HG02973 (cell line): ENCODE measurements around the gene MPG.
A peak's percentile ranks its signal among the peaks of the same experiment; 100 is the strongest.

Experiments
- ATAC-seq: cut with Tn5 transposase; IDR thresholded peaks from one replicate; pipeline ENCODE4 v1.9.1; 2021; ENCODE audit warnings: moderate library complexity; ENCODE audit not compliant: unreplicated experiment

The MPG gene

GRCh38 chr16:47234-47633 is 30.8 kb upstream of the MPG start:
- no peak for ATAC-seq

DNA sequence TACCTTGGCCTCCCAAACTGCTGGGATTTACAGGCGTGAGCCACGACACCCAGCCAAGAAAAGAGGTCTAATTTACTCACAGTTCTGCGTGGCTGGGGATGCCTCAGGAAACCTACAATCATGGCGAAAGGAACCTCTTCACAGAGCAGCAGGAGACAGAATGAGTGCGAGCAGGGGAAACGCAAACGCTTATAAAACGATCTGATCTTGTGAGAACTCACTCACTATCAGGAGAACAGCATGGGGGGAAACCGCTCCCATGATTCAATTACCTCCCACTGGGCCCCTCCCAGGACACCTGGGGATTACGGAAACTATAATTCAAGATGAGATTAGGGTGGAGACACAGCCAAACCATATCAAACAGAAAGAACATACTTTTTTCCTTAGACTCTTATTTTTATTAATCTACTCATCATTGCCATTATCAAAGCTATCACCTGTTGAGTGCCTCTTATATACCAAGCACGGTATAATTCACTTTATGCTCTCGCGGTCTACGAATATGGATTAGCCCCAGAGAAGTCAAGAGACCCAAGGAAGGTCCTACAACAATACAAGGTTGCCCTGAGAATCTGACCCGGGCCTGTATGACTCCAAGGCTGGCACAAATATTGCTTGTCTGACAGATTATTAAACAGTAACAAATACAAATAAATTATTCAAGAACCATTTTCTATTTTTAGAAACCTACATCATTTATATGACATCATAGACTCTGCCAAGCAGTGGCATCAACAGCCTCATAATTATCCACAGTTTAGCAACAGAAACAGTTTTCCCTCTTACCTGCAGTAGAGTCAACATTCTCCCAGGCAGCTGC is 27.0 kb upstream of the MPG start:
- ATAC-seq = no peak

GRCh38 chr16:53346-54236 is 24.4 kb upstream of the MPG start, which contains the start of the genes POLR3K and SNRNP25:
POLR3K (minus strand) TSS chr16:53608; CDS start chr16:53586, 22 bp downstream.
SNRNP25 (plus strand) TSS chr16:53828; CDS start chr16:54017, 189 bp downstream.
- ATAC-seq = peak; percentile 87

DNA sequence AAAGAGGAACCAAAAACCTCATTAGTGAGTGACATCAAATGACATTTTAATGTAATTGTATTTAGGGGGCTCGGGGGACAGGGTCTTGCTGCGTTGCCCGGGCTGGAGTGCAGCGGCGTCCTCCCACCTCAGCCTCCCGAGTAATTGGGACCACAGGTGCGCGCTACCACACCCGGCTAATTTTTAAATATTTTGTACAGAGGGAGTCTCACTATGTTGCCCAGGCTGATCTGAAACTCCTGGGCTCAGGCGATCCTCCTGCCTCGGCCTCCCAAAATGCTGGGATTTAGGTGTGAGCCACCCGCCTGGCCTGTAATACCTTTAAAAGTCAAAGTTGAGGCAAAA is 23.8 kb upstream of the MPG start:
- no peak for ATAC-seq

DNA sequence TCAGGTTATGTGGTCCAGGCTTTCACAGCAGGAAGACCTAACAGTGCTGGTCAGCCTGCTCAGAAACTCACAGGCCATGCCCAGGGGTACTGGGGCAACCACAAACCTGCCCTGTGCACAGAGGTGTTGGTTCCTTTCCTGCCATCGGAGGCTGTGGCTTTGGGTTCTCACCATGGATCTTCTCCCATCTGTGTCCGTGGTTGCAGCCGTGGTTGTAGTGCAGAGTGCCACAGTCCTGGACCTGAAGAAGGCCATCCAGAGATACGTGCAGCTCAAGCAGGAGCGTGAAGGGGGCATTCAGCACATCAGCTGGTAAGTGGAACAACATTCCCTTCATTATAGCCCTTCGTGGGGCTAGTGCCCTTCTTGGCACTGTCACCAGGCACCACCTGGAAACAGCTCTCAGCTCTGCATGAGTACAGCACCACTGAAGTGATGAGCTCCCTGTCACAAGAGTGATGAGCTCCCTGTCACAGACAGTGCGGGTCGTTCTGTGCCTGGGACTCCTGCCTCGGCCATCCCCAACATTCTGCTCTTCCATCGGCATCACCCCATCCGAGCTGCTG is 22.4 kb upstream of the MPG start:
- no peak for ATAC-seq

- ATAC-seq = no peak
Observed at GRCh38 chr16:56231-56927, 21.6 kb upstream of the MPG start.

DNA sequence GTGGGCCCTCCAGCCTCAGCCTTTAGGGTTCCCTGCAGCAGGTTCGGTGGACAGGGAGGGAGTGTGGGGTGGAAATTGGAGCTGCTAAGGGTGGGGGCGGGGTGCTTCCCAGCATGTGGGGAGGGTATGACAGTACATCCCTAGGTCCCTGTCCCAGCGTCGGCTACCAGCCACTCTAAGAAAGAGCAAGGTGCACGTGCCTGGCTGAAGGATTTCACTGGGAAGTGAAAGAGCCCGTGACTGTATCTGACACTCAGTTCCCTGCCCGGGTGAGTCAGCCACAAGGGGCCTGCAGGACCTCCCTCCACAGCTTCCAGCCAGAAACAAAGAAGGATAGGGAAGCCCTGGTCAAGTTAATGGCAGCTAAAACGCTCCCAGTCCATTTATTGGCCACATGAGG is 20.3 kb upstream of the MPG start:
- ATAC-seq = no peak

- ATAC-seq = no peak
Observed at GRCh38 chr16:58491-59439, 19.3 kb upstream of the MPG start.

- ATAC-seq = no peak
Observed at GRCh38 chr16:59440-60059, 18.5 kb upstream of the MPG start.

DNA sequence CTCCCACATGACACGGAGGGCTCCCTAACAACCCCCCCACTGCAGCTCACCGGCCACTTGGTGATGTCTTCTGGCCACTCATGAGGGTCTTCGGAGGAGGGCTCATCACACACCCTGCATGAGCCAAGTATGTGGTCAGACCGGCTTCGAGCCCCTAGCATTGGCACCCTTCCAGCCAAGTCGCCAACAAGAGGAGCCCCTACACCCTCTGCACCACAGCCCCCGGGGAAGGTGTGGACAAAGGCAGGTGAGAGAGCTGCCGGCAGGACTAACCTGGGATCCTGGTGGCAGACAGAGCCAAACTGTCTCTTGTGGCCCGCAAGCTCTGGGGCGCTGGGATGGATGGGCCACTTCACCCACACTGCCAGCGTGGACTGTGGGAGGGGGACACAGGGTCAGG is 17.9 kb upstream of the MPG start:
- no peak for ATAC-seq

DNA sequence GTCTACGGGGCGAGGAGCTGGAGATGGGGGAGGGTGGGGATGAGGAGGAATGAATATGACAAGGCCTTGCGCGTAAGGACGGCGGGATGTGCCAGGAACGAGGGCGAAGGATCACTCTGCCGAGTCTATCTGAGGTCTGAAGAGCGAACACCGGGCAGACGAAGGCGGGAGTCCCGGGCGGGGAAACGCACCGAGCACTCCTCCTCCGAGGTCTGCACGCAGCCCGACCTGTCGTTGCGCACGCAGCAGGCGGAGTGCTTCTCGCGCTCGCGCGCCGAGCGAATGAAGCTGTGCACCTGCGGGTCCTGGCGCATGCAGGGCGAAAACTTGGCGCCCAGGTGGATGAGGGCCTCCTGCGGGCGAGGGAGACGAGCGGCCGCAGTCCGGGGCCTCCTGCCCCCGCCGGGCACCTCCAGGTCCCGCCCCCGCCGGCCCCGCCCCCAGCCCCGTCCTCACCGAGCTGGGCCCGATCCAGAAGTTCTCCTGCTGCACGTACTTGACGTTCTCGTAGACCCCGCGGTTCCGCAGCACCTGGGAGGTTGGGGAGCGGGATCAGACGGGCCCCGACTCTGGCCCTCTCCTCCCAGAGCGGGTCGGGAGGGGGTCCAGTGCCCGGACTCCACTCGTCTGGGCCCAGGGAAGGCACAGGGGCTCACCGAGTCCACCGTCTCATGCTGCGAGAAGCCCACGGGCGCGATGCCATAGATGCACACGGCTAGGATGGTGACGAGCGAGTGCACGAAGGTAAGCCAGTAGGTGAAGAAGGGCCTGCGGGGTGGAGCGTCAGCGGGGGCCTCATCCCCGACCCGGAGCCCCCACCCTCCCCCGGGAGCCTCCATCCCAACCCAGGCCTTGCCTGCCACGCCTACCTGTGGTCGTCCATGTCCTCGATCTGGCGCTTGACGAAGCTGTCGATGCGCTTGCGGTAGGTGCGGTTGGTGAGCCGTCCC is 16.8 kb upstream of the MPG start:
- no peak for ATAC-seq

DNA sequence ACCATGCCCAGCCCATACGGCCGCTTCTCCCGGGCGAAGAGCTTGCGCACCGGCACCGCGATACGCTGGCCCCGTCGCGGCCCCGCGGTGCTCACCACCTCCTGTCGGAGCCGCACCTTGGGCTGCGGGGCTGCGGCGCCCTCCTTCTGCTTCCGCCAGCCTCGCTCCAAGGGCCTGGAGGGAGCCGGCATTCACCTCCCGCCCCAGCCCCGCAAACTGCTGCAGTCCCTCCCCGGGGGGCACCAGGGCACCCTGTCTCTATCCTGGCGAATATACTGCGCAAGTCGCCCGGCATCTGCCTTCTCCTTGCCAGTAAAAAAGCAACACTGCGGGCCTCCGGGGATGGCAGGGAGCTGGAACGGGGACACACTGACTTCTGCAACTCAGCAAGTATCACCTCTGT is 16.1 kb upstream of the MPG start:
- no peak for ATAC-seq

DNA sequence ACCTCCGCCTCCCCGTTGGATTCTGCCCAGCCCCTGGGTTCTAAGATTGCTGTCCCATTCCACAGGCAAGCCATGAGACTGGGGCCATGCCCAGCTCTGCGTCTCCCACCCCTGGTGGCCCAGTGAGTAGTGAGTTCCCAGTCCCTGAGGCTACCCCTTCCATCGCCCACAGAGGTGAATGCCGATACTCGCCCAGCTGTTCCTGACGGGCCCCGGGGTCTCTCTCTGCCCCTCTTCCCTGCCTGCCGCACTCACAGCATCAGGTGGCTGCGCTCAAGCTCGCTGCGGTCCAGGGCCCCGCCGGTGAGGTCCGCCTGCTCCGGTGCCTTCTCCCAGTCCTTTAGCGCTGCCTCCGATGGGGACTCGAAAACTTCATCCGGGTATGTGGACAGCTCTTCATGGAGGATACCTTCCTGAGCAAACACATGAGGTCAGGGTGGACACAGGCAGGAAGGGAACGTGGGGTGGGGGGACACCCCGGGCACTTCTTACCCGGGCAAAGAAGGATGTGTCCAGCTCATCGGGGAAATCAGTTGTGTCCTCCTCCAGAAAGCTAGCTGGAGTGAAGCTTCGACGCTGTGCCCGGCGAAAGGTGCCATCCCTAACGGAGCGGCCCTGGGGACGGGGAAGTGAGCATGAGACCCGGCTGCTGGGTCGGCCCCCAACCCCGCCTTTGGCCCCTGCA is 15.6 kb upstream of the MPG start:
- ATAC-seq = no peak

- no peak for ATAC-seq
Observed at GRCh38 chr16:62968-63391, 15.0 kb upstream of the MPG start.

DNA sequence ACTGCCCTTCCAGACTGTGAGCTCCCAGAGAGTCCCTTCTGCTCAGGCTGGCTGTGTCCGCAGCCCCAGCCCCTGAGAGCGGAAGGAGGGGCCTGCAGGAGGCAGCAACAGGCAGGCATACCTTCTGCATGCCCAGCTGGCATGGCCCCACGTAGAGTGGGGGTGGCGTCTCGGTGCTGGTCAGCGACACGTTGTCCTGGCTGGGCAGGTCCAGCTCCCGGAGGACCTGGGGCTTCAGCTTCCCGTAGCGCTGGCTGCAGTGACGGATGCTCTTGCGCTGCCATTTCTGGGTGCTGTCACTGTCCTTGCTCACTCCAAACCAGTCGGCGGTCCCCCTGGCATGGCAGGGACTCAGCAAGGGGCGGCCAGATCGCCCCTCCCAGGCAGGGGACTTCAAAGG is 14.6 kb upstream of the MPG start:
- no peak for ATAC-seq

- ATAC-seq = no peak
Observed at GRCh38 chr16:63998-64913, 13.8 kb upstream of the MPG start.

GRCh38 chr16:64914-65255 is 13.1 kb upstream of the MPG start:
- no peak for ATAC-seq
